HL-60 (cell line): ENCODE measurements around the gene ENSA.

Experiments used
- CTCF ChIP-seq: IDR thresholded peaks from one replicate; pipeline ENCODE4 v1.5.1; 2011; ENCODE audit warnings: low read length, control low read depth, inconsistent platforms; ENCODE audit not compliant: insufficient read depth
- GABPA ChIP-seq: IDR thresholded peaks from 2 replicates; pipeline ENCODE4 v1.6.1; 2012; ENCODE audit warnings: low read depth
- POLR2AphosphoS5 ChIP-seq: IDR thresholded peaks from 2 replicates; pipeline ENCODE4 v1.6.1; 2012; ENCODE audit warnings: low read depth
- REST ChIP-seq: IDR thresholded peaks from 2 replicates; pipeline ENCODE4 v1.6.1; 2012; ENCODE audit warnings: low read depth; ENCODE audit not compliant: insufficient replicate concordance
- SPI1 ChIP-seq: IDR thresholded peaks from 2 replicates; pipeline ENCODE4 v1.6.1; 2012; ENCODE audit warnings: low read depth, mild to moderate bottlenecking, borderline replicate concordance

- TF ChIP-seq GABPA (no peak), CTCF (no peak), REST (no peak), SPI1 (no peak), POLR2AphosphoS5 (no peak)
These were observed 7.0 kb downstream of the ENSA start for GRCh38 chr1:150622303-150622975.
